Keratinocyte (primary cell): ENCODE data around the gene SEL1L2. TPM values are rescaled to one million over a fixed set of nuclear protein-coding genes. Genes with fewer than 3 reads are reported as not detected.

Experiments used
- DNase-seq: peaks from one replicate; pipeline ENCODE4 v3.0.0-alpha.2; 2011; ENCODE audit warnings: low read depth, missing footprints, low spot score
- FAIRE-seq: peaks from 2 replicates; lab custom pipeline; 2011; peaks lifted over from hg19 to GRCh38; lab: Jason Lieb, UNC
- H2AFZ ChIP-seq: 2 replicates; pipeline ENCODE4 v1.6.0; 2012; ENCODE audit warnings: low read length, control low read depth, inconsistent platforms; ENCODE audit not compliant: control insufficient read depth
- H3K27ac ChIP-seq: 2 replicates; pipeline ENCODE4 v1.5.1; 2011; ENCODE audit warnings: low read length; ENCODE audit not compliant: control insufficient read depth, insufficient read depth
- H3K27me3 ChIP-seq: 3 replicates; pipeline ENCODE4 v1.6.0; 2011; ENCODE audit warnings: low read length; ENCODE audit not compliant: control insufficient read depth, insufficient read depth; ENCODE audit errors: extremely low read depth
- H3K36me3 ChIP-seq, 2 experiments: 2 replicates in 1 of 2; 3 replicates in 1 of 2; pipeline ENCODE4 v1.5.1; 2011; ENCODE audit warnings: low read length in 2 of 2, mild to moderate bottlenecking in 1 of 2; ENCODE audit not compliant: control insufficient read depth in 2 of 2, insufficient read depth in 2 of 2; ENCODE audit errors: extremely low read depth in 1 of 2
- H3K4me1 ChIP-seq: 3 replicates; pipeline ENCODE4 v1.5.1; 2011; ENCODE audit warnings: low read length; ENCODE audit not compliant: control insufficient read depth, insufficient read depth; ENCODE audit errors: extremely low read depth
- H3K4me2 ChIP-seq: 3 replicates; pipeline ENCODE4 v1.6.0; 2011; ENCODE audit warnings: low read depth, low read length; ENCODE audit not compliant: control insufficient read depth, insufficient read depth; ENCODE audit errors: extremely low read depth
- H3K4me3 ChIP-seq, 3 experiments: fragments of 200-600 bp in 1 of 3; sonication (generic) in 1 of 3; 2 replicates in 2 of 3; 3 replicates in 1 of 3; pipeline ENCODE4 v1.5.1; 2011 to 2016; ENCODE audit warnings: low read length in 3 of 3, mild to moderate bottlenecking in 3 of 3, control low read depth in 2 of 3, inconsistent platforms in 1 of 3, low read depth in 1 of 3, mixed read lengths in 1 of 3, mixed run types in 1 of 3, moderate library complexity in 1 of 3; ENCODE audit not compliant: control insufficient read depth in 2 of 3, insufficient read depth in 2 of 3; ENCODE audit errors: extremely low read depth in 1 of 3
- H3K79me2 ChIP-seq: 2 replicates; pipeline ENCODE4 v1.6.0; 2012; ENCODE audit warnings: low read length; ENCODE audit not compliant: control insufficient read depth, insufficient read depth
- H3K9ac ChIP-seq: 3 replicates; pipeline ENCODE4 v1.6.0; 2011; ENCODE audit warnings: low read length; ENCODE audit not compliant: control insufficient read depth, insufficient read depth; ENCODE audit errors: extremely low read depth
- H3K9me1 ChIP-seq: 3 replicates; pipeline ENCODE4 v1.6.0; 2011; ENCODE audit warnings: low read length; ENCODE audit not compliant: control insufficient read depth, insufficient read depth; ENCODE audit errors: extremely low read depth
- H3K9me3 ChIP-seq: 2 replicates; pipeline ENCODE4 v1.5.1; 2012; ENCODE audit warnings: low read depth, low read length; ENCODE audit not compliant: control insufficient read depth
- H4K20me1 ChIP-seq: 3 replicates; pipeline ENCODE4 v1.6.0; 2011; ENCODE audit warnings: low read length; ENCODE audit not compliant: control insufficient read depth, insufficient read depth; ENCODE audit errors: extremely low read depth
- CTCF ChIP-seq, 3 experiments: IDR thresholded peaks in 1 of 3; conservative IDR thresholded peaks in 1 of 3; optimal IDR thresholded peaks in 1 of 3; 2 replicates in 2 of 3; 3 replicates in 1 of 3; pipeline versions ENCODE3 to v1.5.1; 2011; ENCODE audit warnings: low read length in 3 of 3, mild to moderate bottlenecking in 3 of 3, moderate library complexity in 2 of 3, control low read depth in 1 of 3, inconsistent platforms in 1 of 3; ENCODE audit not compliant: insufficient read depth in 2 of 3; ENCODE audit errors: extremely low read depth in 1 of 3
- EZH2 ChIP-seq: IDR thresholded peaks from one replicate; pipeline ENCODE4 v1.6.1; 2012; ENCODE audit warnings: inconsistent platforms, mild to moderate bottlenecking, low read length, moderate library complexity
- dilution Hi-C: fragments of 300-500 bp; cut with MboI; formaldehyde crosslinking; loops from one replicate; pipeline ENCODE4 v1.7.0; 2020; ENCODE audit warnings: low sequenced_read_pairs; ENCODE audit not compliant: extremely low pct_ligation_motif_present
- polyA plus RNA-seq, 5 experiments: library from polyadenylated mRNA; depleted of rRNA in 3 of 5; stranded (reverse) in 3 of 5; stranded (forward) in 1 of 5; unstranded in 1 of 5; fragments of >200 nt; gene quantifications; 1 replicate in 1 of 5; 2 replicates in 3 of 5; 3 replicates in 1 of 5; pipeline versions ENCODE4 v1.2.1 to v1.2.3, GENCODE V29; 2011 to 2012; ENCODE audit warnings: missing spikeins in 2 of 5, low read depth in 1 of 5, low replicate concordance in 1 of 5

SEL1L2 gene
- polyA plus RNA-seq, 1 donor (not counting 4 experiments of a cell fraction or from before 2014, with no cell fraction given): not detected

- dilution Hi-C loops: no loop called here
- H3K9me3 ChIP-seq: no peaks in the 10 kb centered on the region
- TF ChIP-seq CTCF (optimal IDR thresholded peaks at IDR 0.05 in 1 of 3, IDR thresholded peaks at IDR 0.05 in 1 of 3, conservative IDR thresholded peaks at IDR 0.05 in 1 of 3; ENCODE audit: extremely low read depth in 1 of 3, insufficient read depth in 2 of 3, low read length in 3 of 3): no peak
- TF ChIP-seq EZH2: no peak
- no peak overlapping the region for H3K4me2 ChIP-seq
- no peaks in the 10 kb centered on the region for H3K36me3 ChIP-seq
- no peak overlapping the region for H3K9ac ChIP-seq
- no peaks in the 10 kb centered on the region for H3K79me2 ChIP-seq
- H3K9me1 ChIP-seq: no peaks in the 10 kb centered on the region
- H4K20me1 ChIP-seq: no peaks in the 10 kb centered on the region
- DNase-seq (no peak), FAIRE-seq (no peak)
- H2AFZ ChIP-seq: no peak overlapping the region
- H3K27ac ChIP-seq: no peak overlapping the region
- H3K4me3 ChIP-seq: no peak overlapping the region
- no peaks in the 10 kb centered on the region for H3K27me3 ChIP-seq
- no peaks in the 10 kb centered on the region for H3K4me1 ChIP-seq
These were observed 42.7 kb downstream of the SEL1L2 start for GRCh38 chr20:13947719-13948118.

GRCh38 chr20:13941031-13941430 is 49.4 kb downstream of the SEL1L2 start:
- no peak for DNase-seq
- Histone ChIP-seq H3K9me1 (no peaks in the 10 kb centered on the region), H3K9ac (no peak overlapping the region), H3K36me3 (no peaks in the 10 kb centered on the region), H3K4me3 (no peak overlapping the region), H3K27ac (no peak overlapping the region), H3K4me2 (no peak overlapping the region), H3K27me3 (no peaks in the 10 kb centered on the region), H2AFZ (no peak overlapping the region), H4K20me1 (no peaks in the 10 kb centered on the region), H3K4me1 (no peaks in the 10 kb centered on the region), H3K79me2 (no peaks in the 10 kb centered on the region), H3K9me3 (no peaks in the 10 kb centered on the region)
- TF ChIP-seq EZH2 (no peak), CTCF (optimal IDR thresholded peaks at IDR 0.05 in 1 of 3, IDR thresholded peaks at IDR 0.05 in 1 of 3, conservative IDR thresholded peaks at IDR 0.05 in 1 of 3; ENCODE audit: extremely low read depth in 1 of 3, insufficient read depth in 2 of 3, low read length in 3 of 3) (no peak)
- dilution Hi-C loops: no loop called here
- no peak for FAIRE-seq
